Kidney epithelial cell (primary cell): ENCODE results near the gene GGN. TPM values are rescaled to one million over a fixed set of nuclear protein-coding genes. Genes with fewer than 3 reads are reported as not detected.
"Not testable (repeated sequence)": the region's sequence is repeated elsewhere in the genome, so short reads cannot be mapped to it uniquely, and the experiment has no call there.

Experiments used
- DNase-seq: peaks from one replicate; pipeline ENCODE4 v3.0.0-alpha.2; 2010; ENCODE audit warnings: low read depth
- H3K27me3 ChIP-seq: 2 replicates; pipeline ENCODE4 v1.6.0; 2011; ENCODE audit warnings: low read length; ENCODE audit not compliant: control insufficient read depth, insufficient read depth
- H3K36me3 ChIP-seq: 2 replicates; pipeline ENCODE4 v1.5.1; 2011; ENCODE audit warnings: low read length; ENCODE audit not compliant: control insufficient read depth, insufficient read depth
- H3K4me3 ChIP-seq: 2 replicates; pipeline ENCODE4 v1.5.1; 2011; ENCODE audit warnings: low read depth, mild to moderate bottlenecking, control low read depth, low read length
- total RNA-seq: library from RNA; depleted of rRNA; stranded (reverse); fragments of >200 nt; gene quantifications from 2 replicates; pipeline ENCODE4 v1.2.3, GENCODE V29; 2015
- TF ChIP-seq, protein P1 (sequence below): IDR thresholded peaks from 2 replicates; pipeline ENCODE4 v1.5.1; 2011; ENCODE audit warnings: mild to moderate bottlenecking, moderate library complexity, low read length, control low read depth, inconsistent platforms; ENCODE audit not compliant: insufficient read depth, poor library complexity, severe bottlenecking

The GGN gene
- total RNA-seq, 1 donor from 2014 or later: 1.4 TPM

DNA sequence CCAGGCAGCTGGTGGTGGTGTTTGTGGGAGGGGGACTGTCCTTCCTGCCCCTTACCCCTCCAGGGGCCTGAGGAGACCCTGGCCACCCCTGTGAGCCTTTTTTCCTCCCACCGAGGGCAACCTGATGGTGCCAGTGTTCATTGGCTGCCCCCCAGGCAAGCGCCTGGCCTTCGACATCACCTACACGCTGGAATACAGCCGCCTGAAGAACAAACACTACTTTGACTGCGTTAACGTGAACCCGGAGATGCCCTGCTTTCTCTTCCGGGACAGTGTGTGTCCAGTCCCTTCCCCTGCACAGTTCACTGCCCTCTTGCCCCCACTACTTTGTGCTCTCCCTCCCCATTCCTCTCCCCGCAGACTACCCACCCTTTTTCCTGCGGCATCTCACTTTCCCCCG lies 20.8 kb downstream of the GGN start:
- TF ChIP-seq, protein P1, sequence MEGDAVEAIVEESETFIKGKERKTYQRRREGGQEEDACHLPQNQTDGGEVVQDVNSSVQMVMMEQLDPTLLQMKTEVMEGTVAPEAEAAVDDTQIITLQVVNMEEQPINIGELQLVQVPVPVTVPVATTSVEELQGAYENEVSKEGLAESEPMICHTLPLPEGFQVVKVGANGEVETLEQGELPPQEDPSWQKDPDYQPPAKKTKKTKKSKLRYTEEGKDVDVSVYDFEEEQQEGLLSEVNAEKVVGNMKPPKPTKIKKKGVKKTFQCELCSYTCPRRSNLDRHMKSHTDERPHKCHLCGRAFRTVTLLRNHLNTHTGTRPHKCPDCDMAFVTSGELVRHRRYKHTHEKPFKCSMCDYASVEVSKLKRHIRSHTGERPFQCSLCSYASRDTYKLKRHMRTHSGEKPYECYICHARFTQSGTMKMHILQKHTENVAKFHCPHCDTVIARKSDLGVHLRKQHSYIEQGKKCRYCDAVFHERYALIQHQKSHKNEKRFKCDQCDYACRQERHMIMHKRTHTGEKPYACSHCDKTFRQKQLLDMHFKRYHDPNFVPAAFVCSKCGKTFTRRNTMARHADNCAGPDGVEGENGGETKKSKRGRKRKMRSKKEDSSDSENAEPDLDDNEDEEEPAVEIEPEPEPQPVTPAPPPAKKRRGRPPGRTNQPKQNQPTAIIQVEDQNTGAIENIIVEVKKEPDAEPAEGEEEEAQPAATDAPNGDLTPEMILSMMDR: no peak
- Histone ChIP-seq H3K27me3 (peaks cover under 1% of the 10 kb centered on the region), H3K4me3 (no peak overlapping the region), H3K36me3 (no peaks in the 10 kb centered on the region)
- no peak for DNase-seq

DNA sequence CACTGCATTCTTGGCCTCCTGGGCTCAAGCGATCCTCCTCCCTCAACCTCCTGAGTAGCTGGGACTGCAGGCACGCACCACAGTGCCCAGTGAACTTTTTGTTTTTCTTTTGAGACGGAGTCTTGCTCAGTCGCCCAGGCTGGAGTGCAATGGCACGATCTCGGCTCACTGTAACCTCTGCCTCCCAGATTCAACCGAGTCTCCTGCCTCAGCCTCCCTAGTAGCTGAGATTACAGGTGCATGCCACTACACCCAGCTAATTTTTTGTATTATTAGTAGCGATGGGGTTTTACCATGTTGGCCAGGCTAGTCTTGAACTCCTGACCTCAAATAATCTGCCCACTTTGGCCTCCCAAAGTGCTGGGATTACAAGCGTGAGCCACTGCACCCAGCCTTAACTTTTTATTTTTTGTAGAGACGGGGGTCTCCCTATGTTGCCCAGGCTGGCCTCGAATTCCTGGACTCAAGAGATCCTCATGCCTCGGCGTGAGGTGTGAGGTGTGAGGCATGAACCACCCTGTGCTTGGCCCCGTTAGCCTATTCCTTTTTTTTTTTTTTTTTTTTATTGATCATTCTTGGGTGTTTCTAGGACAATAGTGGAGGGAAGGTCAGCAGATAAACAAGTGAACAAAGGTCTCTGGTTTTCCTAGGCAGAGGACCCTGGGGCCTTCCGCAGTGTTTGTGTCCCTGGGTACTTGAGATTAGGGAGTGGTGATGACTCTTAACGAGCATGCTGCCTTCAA lies 24.7 kb downstream of the GGN start:
- H3K27me3 ChIP-seq: peaks cover 34% of the 10 kb centered on the region
- not testable (repeated sequence) for DNase-seq, H3K36me3 ChIP-seq, H3K4me3 ChIP-seq

DNA sequence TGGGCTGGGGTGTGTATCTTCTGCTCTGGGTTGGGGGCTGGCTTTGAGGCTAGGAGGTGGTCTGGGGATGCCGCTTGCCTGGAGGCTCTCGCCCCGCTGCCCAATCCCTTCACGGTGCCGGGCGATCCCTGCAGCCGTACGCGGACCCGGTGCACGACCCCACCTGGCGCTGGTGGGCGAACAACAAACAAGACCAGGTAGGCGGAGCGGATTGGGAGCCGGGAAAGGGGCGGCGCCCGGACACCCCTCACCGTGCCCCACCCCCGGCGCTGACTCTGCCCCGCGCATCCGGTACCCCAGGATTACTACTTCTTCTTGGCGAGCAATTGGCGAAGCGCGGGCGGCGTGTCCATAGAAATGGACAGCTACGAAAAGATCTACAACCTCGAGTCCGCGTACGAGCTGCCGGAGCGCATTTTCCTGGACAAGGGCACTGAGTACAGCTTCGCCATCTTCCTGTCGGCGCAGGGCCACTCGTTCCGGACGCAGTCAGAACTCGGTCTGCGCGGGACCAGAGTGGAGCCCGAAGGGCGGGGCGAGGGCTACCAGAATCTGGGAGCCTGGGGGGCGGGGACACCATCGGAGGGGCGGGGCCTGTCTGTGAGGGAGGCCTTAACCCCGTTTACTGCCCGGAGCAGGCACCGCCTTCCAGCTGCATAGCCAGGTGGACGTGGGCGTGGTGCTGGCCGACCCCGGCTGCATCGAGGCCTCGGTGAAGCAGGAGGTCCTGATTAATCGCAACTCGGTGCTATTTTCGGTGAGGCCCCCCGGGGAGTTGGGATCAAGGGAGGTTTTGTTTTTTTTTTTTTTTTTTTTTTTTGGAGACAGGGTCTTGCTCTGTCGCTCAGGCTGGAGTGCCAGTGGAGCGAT lies 25.5 kb downstream of the GGN start:
- peak overlapping the region; percentile 58 for H3K4me3 ChIP-seq
- H3K36me3 ChIP-seq: no peaks in the 10 kb centered on the region
- no peak for DNase-seq
- TF ChIP-seq, protein P1: no peak
- peaks cover 38% of the 10 kb centered on the region for H3K27me3 ChIP-seq

DNA sequence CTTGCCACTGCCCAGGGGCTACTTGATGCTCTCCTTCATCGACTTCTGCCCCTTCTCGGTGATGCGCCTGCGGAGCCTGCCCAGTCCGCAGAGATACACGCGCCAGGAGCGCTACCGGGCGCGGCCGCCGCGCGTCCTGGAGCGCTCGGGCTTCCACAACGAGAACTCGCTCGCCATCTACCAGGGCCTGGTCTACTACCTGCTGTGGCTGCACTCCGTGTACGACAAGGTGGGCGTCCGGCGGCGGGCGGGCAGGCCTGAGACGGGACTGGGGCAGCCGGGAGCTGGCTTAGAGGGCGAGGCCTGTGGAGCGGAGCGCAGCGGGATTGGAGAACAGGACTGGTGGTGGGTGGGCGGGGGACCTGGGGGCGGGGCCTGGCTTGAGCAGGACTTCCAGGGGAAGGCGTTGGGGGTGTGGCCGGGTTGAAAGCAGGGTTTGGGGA lies 26.2 kb downstream of the GGN start:
- peak; percentile 50 for DNase-seq
- peak overlapping the region; percentile 58 for H3K4me3 ChIP-seq
- H3K36me3 ChIP-seq: no peaks in the 10 kb centered on the region
- peaks cover 41% of the 10 kb centered on the region for H3K27me3 ChIP-seq
- TF ChIP-seq, protein P1: no peak

DNA sequence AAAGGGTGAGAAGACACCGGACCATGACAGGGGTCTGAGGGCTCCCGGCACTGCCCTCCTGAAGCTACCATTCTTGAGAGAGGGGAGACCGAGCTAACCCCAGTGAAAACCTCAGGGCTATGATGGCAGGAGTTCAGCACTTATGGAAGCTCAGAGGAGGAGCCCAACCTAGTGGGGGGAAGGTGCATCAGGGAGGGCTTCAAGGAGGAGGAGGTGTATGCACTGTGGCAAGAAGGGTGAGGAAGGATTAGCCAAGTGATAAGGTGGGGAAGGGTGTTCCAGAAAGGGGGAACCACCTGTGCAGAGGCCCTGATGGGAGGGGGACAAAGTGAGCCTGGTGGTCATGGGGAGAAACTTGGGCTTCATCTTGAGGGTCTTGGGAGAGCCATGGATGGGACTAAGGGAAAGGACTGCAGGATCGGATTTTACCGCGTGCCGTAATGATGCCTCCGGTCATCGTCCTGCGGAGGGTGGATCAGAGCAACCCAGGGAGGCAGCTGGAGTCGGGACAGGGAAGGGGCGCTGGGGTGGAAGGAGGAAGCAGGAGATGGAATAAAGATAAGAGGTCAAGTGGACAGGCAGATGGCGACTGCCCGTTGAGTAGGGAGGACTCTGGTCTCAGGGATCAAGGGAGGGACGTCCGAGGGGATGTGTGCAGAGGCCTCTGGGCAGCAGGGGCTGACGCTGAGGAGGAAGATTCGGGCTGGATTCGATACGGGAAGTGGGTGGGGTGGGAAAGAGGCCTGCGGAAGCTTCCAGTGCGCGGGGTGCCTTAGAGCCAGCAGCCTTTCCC lies 26.8 kb downstream of the GGN start:
- no peak for DNase-seq
- TF ChIP-seq, protein P1: no peak

DNA sequence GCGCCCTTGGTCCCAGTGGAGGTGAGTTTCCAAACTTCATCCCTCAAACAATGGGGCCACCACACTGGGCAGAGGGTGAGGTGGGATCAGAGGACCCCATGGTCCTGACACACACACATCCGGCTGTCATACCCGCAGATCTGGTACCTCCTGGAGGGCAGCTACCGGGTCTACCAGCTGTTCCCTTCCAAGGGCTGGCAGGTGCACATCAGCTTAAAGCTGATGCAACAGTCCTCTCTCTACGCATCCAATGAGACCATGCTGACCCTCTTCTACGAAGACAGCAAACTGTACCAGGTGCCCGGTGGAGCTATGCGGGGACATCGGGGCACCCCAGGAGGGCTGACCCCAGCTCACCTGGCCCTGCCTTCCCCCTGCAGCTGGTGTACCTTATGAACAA lies 27.5 kb downstream of the GGN start:
- DNase-seq: no peak
- TF ChIP-seq, protein P1: no peak
- no peak overlapping the region for H3K4me3 ChIP-seq
- no peaks in the 10 kb centered on the region for H3K36me3 ChIP-seq
- H3K27me3 ChIP-seq: peaks cover 47% of the 10 kb centered on the region

More for the DNA sequence above, 26.8 kb downstream of the GGN start:
- Histone ChIP-seq H3K36me3 (no peaks in the 10 kb centered on the region), H3K4me3 (peak overlapping the region; percentile 58), H3K27me3 (peaks cover 47% of the 10 kb centered on the region)
